ENCODE results near the gene SIGLEC9.
A peak's percentile ranks its signal among the peaks of the same experiment; 100 is the strongest.

The SIGLEC9 gene

GRCh38 chr19:51122112-51122981 is 2.4 kb upstream of the SIGLEC9 start:
- TF ChIP-seq CTCF (IDR thresholded peaks at IDR 0.05), result no peak
- no peak for DNase-seq (ENCODE audit: low spot score)
- H3K27ac ChIP-seq, result peak overlapping the region in 1 of 2 donors; percentile 82
- H3K4me3 ChIP-seq, result peak overlapping the region; percentile 28

GRCh38 chr19:51123381-51123800 is 1.3 kb upstream of the SIGLEC9 start:
- no peak for DNase-seq (ENCODE audit: low spot score)
- peak overlapping the region; percentile 28 for H3K4me3 ChIP-seq
- no peak for TF ChIP-seq CTCF (IDR thresholded peaks at IDR 0.05)
- H3K27ac ChIP-seq, result peak overlapping the region in 1 of 2 donors; percentile 82

GRCh38 chr19:51123802-51124201 is 904 bp upstream of the SIGLEC9 start:
- Histone ChIP-seq H3K27ac (peak overlapping the region in 1 of 2 donors; percentile 82), H3K4me3 (no peak overlapping the region)
- DNase-seq (ENCODE audit: low spot score), result no peak
- TF ChIP-seq CTCF (IDR thresholded peaks at IDR 0.05), result no peak

- no peak for TF ChIP-seq CTCF (IDR thresholded peaks at IDR 0.05)
- no peak for DNase-seq (ENCODE audit: low spot score)
- no peak overlapping the region for H3K4me3 ChIP-seq
- peak overlapping the region in 1 of 2 donors; percentile 82 for H3K27ac ChIP-seq
These were observed 490 bp upstream of the SIGLEC9 start for GRCh38 chr19:51124216-51124615.

- peak overlapping the region; percentile 59 for H3K4me3 ChIP-seq
- TF ChIP-seq CTCF (IDR thresholded peaks at IDR 0.05), result no peak
These were observed 842 bp downstream of the SIGLEC9 start for GRCh38 chr19:51125421-51126075.

GRCh38 chr19:51127032-51127431 is 2.3 kb downstream of the SIGLEC9 start:
- H3K27ac ChIP-seq, result peak overlapping the region in 1 of 2 donors; percentile 82
- TF ChIP-seq CTCF (IDR thresholded peaks at IDR 0.05), result no peak
- no peak for DNase-seq (ENCODE audit: low spot score)
- H3K4me3 ChIP-seq, result peak overlapping the region; percentile 59

More at GRCh38 chr19:51125421-51126075, 842 bp downstream of the SIGLEC9 start:
- H3K27ac ChIP-seq, result peak overlapping the region in 1 of 2 donors; percentile 82
- no peak for DNase-seq (ENCODE audit: low spot score)

Measured in coronary artery (tissue), 2 donors.